NB4 (cell line): Measurements from ENCODE around the gene NTRK2.

Experiments
- MYC ChIP-seq: IDR thresholded peaks from 2 replicates; pipeline ENCODE4 v1.6.1; 2011; ENCODE audit warnings: low read depth, low read length
- POLR2A ChIP-seq: IDR thresholded peaks from 2 replicates; pipeline ENCODE4 v1.6.1; 2011; ENCODE audit warnings: mild to moderate bottlenecking; ENCODE audit not compliant: insufficient read length; ENCODE audit errors: extremely low read depth
- TF ChIP-seq, protein P1 (sequence below): IDR thresholded peaks from one replicate; pipeline ENCODE4 v1.5.1; 2012; ENCODE audit warnings: low read depth, low read length

DNA sequence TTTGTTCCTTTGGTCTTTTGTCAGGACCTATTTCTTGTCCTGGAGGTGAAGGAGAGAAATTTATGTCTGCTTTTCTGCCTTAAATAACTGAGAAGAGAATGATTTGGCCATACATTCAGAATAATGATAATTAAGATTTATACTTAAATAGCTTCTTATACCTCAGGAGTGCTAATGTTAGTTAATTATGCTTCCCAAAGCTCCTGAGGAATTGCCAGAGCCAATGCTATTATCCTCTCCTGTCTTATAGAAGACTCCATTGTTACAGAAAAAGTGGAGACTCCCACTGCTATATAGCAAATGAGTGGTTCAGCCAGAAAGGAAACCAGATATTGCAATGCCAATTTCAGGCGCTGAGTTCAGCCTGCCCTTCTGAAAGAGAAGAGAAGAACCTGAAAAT, 67.0 kb downstream of the NTRK2 start:
- TF ChIP-seq, protein P1, sequence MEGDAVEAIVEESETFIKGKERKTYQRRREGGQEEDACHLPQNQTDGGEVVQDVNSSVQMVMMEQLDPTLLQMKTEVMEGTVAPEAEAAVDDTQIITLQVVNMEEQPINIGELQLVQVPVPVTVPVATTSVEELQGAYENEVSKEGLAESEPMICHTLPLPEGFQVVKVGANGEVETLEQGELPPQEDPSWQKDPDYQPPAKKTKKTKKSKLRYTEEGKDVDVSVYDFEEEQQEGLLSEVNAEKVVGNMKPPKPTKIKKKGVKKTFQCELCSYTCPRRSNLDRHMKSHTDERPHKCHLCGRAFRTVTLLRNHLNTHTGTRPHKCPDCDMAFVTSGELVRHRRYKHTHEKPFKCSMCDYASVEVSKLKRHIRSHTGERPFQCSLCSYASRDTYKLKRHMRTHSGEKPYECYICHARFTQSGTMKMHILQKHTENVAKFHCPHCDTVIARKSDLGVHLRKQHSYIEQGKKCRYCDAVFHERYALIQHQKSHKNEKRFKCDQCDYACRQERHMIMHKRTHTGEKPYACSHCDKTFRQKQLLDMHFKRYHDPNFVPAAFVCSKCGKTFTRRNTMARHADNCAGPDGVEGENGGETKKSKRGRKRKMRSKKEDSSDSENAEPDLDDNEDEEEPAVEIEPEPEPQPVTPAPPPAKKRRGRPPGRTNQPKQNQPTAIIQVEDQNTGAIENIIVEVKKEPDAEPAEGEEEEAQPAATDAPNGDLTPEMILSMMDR, result no peak
- TF ChIP-seq POLR2A, result no peak
- TF ChIP-seq MYC, result no peak
